GM23338 (cell line): ENCODE results near the gene PRKD3. TPM values are rescaled to one million over a fixed set of nuclear protein-coding genes. Genes with fewer than 3 reads are reported as not detected.

ENCODE experiments used
- ATAC-seq: fragments of 200-7000 bp; cut with Tn5 transposase; 3 replicates; pipeline ENCODE4 v1.9.1; 2020
- DNase-seq: peaks from one replicate; pipeline ENCODE4 v3.0.0-alpha.2; 2015; ENCODE audit warnings: low spot score
- H2AFZ ChIP-seq: fragments of 200-600 bp; sonication (generic); 2 replicates; pipeline ENCODE4 v1.8.0; 2016; ENCODE audit warnings: antibody characterized with exemption, mild to moderate bottlenecking, moderate library complexity
- H3F3A ChIP-seq: fragments of 200-600 bp; sonication (generic); replicated peaks from 2 replicates; pipeline ENCODE4 v1.8.0; 2017; ENCODE audit warnings: antibody characterized with exemption, mixed run types, low read depth
- H3K27ac ChIP-seq: fragments of 200-600 bp; sonication (generic); 2 replicates; pipeline ENCODE4 v1.6.1; 2016; ENCODE audit warnings: low read depth
- H3K27me3 ChIP-seq: fragments of 200-600 bp; sonication (generic); 2 replicates; pipeline ENCODE4 v1.8.0; 2016; ENCODE audit warnings: mild to moderate bottlenecking, mixed run types, moderate library complexity; ENCODE audit not compliant: insufficient read depth
- H3K36me3 ChIP-seq: fragments of 200-600 bp; sonication (generic); 2 replicates; pipeline ENCODE4 v1.8.0; 2016; ENCODE audit warnings: mild to moderate bottlenecking; ENCODE audit not compliant: insufficient read depth
- H3K4me1 ChIP-seq: fragments of 200-600 bp; sonication (generic); 2 replicates; pipeline ENCODE4 v1.8.0; 2016; ENCODE audit warnings: mild to moderate bottlenecking, moderate library complexity; ENCODE audit not compliant: insufficient read depth
- H3K4me2 ChIP-seq: fragments of 200-600 bp; sonication (generic); 2 replicates; pipeline ENCODE4 v1.7.1; 2017; ENCODE audit warnings: mixed run types
- H3K4me3 ChIP-seq: fragments of 200-600 bp; sonication (generic); 2 replicates; pipeline ENCODE4 v1.6.1; 2016; ENCODE audit warnings: mixed run types
- H3K79me2 ChIP-seq: fragments of 200-600 bp; sonication (generic); replicated peaks from 2 replicates; pipeline ENCODE4 v1.8.0; 2017; ENCODE audit warnings: mild to moderate bottlenecking; ENCODE audit not compliant: insufficient read depth
- H3K9me2 ChIP-seq: fragments of 200-600 bp; sonication (generic); 2 replicates; pipeline ENCODE4 v1.8.0; 2017; ENCODE audit not compliant: insufficient read depth
- H4K20me1 ChIP-seq: fragments of 200-600 bp; sonication (generic); replicated peaks from 2 replicates; pipeline ENCODE4 v1.8.0; 2017; ENCODE audit warnings: mild to moderate bottlenecking; ENCODE audit not compliant: insufficient read depth
- H3K27ac Mint-ChIP-seq: 2 replicates; pipeline ENCODE4 v1.8.0; 2020; ENCODE audit warnings: inconsistent platforms, mild to moderate bottlenecking, moderate library complexity, mixed read lengths
- H3K27me3 Mint-ChIP-seq: 3 replicates; pipeline ENCODE4 v1.8.0; 2022; ENCODE audit warnings: low read depth, mild to moderate bottlenecking, moderate library complexity, mixed read lengths, inconsistent platforms; ENCODE audit not compliant: insufficient read depth, poor library complexity
- H3K36me3 Mint-ChIP-seq: 3 replicates; pipeline ENCODE4 v1.8.0; 2021; ENCODE audit warnings: low read depth, mild to moderate bottlenecking, inconsistent platforms, moderate library complexity, mixed read lengths
- H3K4me1 Mint-ChIP-seq: 3 replicates; pipeline ENCODE4 v1.8.0; 2020; ENCODE audit warnings: mild to moderate bottlenecking, inconsistent platforms, mixed read lengths
- H3K4me3 Mint-ChIP-seq: 3 replicates; pipeline ENCODE4 v1.8.0; 2021; ENCODE audit warnings: moderate library complexity, mild to moderate bottlenecking, inconsistent platforms, mixed read lengths
- H3K9me3 Mint-ChIP-seq: 3 replicates; pipeline ENCODE4 v1.8.0; 2020; ENCODE audit warnings: moderate library complexity, mild to moderate bottlenecking, inconsistent platforms, mixed read lengths
- CREB1 ChIP-seq: fragments of 250-450 bp; sonication (Bioruptor Pico); IDR thresholded peaks from 2 replicates; pipeline ENCODE4 v1.5.0; 2020; ENCODE audit warnings: low read depth, mild to moderate bottlenecking, moderate library complexity
- EZH2 ChIP-seq: fragments of 200-600 bp; sonication (generic); IDR thresholded peaks from one replicate; pipeline ENCODE4 v1.8.0; 2017; ENCODE audit warnings: antibody characterized with exemption, mild to moderate bottlenecking, low read depth; ENCODE audit not compliant: unreplicated experiment
- EZH2phosphoT487 ChIP-seq: fragments of 200-600 bp; sonication (generic); IDR thresholded peaks from one replicate; pipeline ENCODE4 v1.8.1; 2018; ENCODE audit warnings: antibody characterized with exemption; ENCODE audit not compliant: unreplicated experiment
- JUNB ChIP-seq: IDR thresholded peaks from one replicate; pipeline ENCODE4 v1.6.1; 2016; ENCODE audit warnings: antibody characterized with exemption; ENCODE audit not compliant: unreplicated experiment
- NANOG ChIP-seq: IDR thresholded peaks from 2 replicates; pipeline ENCODE4 v1.6.1; 2016; ENCODE audit warnings: antibody characterized with exemption, borderline replicate concordance
- POLR2AphosphoS5 ChIP-seq: IDR thresholded peaks from 2 replicates; pipeline ENCODE4 v1.6.1; 2016; ENCODE audit warnings: antibody characterized with exemption, low read depth
- STAT1 ChIP-seq: IDR thresholded peaks from one replicate; pipeline ENCODE4 v1.6.1; 2016; ENCODE audit warnings: antibody characterized with exemption; ENCODE audit not compliant: unreplicated experiment
- ZNF114 ChIP-seq: fragments of 250-450 bp; sonication (Bioruptor Pico); IDR thresholded peaks from 2 replicates; pipeline ENCODE4 v1.5.0; 2020; ENCODE audit warnings: mild to moderate bottlenecking, moderate library complexity
- ZNF331 ChIP-seq: fragments of 250-450 bp; sonication (Bioruptor Pico); IDR thresholded peaks from 2 replicates; pipeline ENCODE4 v1.5.0; 2020; ENCODE audit warnings: low read depth, mild to moderate bottlenecking, moderate library complexity
- polyA plus RNA-seq: library from polyadenylated mRNA; unstranded; fragments of >200 nt; fragmentation: Nextera tagmentation; extraction: Ambion mirVana; gene quantifications from 2 replicates; pipeline ENCODE4 v1.2.1, GENCODE V29; 2016
- total RNA-seq: library from RNA; depleted of rRNA; stranded (reverse); fragments of >200 nt; shearing (Covaris generic); gene quantifications from 2 replicates; pipeline ENCODE4 v1.2.3, GENCODE V29; 2014
- TF ChIP-seq, protein P1 (sequence below), 2 experiments: fragments of 200-600 bp in 1 of 2; sonication (generic) in 1 of 2; conservative IDR thresholded peaks; 2 replicates each; pipeline versions ENCODE4 v1.5.1 to v1.6.1; 2016 to 2017; ENCODE audit warnings: antibody characterized with exemption in 2 of 2, low read depth in 2 of 2, mild to moderate bottlenecking in 2 of 2, moderate library complexity in 1 of 2
- TF ChIP-seq, protein P2 (sequence below): IDR thresholded peaks from 2 replicates; pipeline ENCODE4 v1.6.1; 2016; ENCODE audit warnings: antibody characterized with exemption
- TF ChIP-seq, protein P3 (sequence below): fragments of 250-450 bp; sonication (Bioruptor Pico); IDR thresholded peaks from 2 replicates; pipeline ENCODE4 v1.5.0; 2020; ENCODE audit warnings: mild to moderate bottlenecking, moderate library complexity
- TF ChIP-seq, protein P4 (sequence below): IDR thresholded peaks from one replicate; pipeline ENCODE4 v1.6.1; 2018; ENCODE audit warnings: antibody characterized with exemption; ENCODE audit not compliant: unreplicated experiment

The PRKD3 gene
- total and polyA plus RNA-seq, 2 experiments from 2014 or later: 59.7 to 77.0 TPM

DNA sequence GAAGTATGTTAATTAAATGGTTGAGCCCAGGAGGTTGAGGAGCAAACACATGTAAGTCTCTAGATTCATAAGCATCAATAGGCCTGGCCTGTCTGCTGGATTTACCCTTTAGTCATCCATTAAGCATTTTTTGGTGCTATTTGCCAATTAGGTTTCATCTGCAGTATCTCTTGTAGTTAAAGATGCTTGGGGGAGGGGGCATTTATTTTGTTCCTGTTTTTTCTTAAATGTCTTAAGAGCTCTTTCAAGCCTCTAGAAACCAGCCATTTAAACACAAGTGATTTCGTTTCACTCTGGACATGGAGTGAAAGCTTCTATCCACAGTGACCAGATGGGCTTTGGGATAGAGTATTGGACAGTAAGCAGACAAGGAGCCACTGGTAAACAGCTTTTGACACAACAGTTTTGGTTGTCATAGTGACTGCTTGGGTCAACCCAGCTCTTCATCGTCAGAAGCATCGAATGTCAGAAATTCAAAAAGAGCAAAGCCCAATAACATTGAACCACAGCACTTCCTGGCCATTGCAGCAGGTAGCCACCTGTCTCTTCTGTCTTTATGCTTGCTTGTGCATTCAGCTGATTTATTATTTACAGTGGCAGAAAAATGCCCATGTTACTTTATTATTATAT, 24.7 kb upstream of the PRKD3 start:
- no peak overlapping the region; the same call in 1 of the 2 replicates for H3K27ac Mint-ChIP-seq

More for the DNA sequence above, 24.7 kb upstream of the PRKD3 start:
- H3K27me3 Mint-ChIP-seq: peaks cover 3% of the 10 kb centered on the region
- H3K9me3 Mint-ChIP-seq: no peaks in the 10 kb centered on the region
- Histone ChIP-seq H3K4me1 (peaks cover 38% of the 10 kb centered on the region), H2AFZ (no peak overlapping the region), H4K20me1 (no peaks in the 10 kb centered on the region), H3K79me2 (no peaks in the 10 kb centered on the region), H3K27me3 (peaks cover 4% of the 10 kb centered on the region; the same call in 1 of the 2 replicates), H3K4me3 (no peak overlapping the region; the same call in 1 of the 2 replicates), H3F3A (no peaks in the 10 kb centered on the region), H3K27ac (peak overlapping the region; percentile 64), H3K9me2 (no peaks in the 10 kb centered on the region), H3K4me2 (peak overlapping the region; percentile 57), H3K36me3 (no peaks in the 10 kb centered on the region)
- H3K36me3 Mint-ChIP-seq: no peaks in the 10 kb centered on the region
- peaks cover 27% of the 10 kb centered on the region for H3K4me1 Mint-ChIP-seq
- H3K4me3 Mint-ChIP-seq: no peak overlapping the region
- DNase-seq (peak; percentile 66), ATAC-seq (no peak)
- TF ChIP-seq ZNF331 (CRISPR knock-in tag) (no peak), JUNB (no peak), STAT1 (no peak), NANOG (no peak), EZH2phosphoT487 (no peak), EZH2 (no peak), CREB1 (no peak), POLR2AphosphoS5 (no peak), ZNF114 (no peak)
- TF ChIP-seq, protein P1, sequence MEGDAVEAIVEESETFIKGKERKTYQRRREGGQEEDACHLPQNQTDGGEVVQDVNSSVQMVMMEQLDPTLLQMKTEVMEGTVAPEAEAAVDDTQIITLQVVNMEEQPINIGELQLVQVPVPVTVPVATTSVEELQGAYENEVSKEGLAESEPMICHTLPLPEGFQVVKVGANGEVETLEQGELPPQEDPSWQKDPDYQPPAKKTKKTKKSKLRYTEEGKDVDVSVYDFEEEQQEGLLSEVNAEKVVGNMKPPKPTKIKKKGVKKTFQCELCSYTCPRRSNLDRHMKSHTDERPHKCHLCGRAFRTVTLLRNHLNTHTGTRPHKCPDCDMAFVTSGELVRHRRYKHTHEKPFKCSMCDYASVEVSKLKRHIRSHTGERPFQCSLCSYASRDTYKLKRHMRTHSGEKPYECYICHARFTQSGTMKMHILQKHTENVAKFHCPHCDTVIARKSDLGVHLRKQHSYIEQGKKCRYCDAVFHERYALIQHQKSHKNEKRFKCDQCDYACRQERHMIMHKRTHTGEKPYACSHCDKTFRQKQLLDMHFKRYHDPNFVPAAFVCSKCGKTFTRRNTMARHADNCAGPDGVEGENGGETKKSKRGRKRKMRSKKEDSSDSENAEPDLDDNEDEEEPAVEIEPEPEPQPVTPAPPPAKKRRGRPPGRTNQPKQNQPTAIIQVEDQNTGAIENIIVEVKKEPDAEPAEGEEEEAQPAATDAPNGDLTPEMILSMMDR (conservative IDR thresholded peaks at IDR 0.05; ENCODE audit: low read depth in 2 of 2): no peak
- TF ChIP-seq, protein P2, sequence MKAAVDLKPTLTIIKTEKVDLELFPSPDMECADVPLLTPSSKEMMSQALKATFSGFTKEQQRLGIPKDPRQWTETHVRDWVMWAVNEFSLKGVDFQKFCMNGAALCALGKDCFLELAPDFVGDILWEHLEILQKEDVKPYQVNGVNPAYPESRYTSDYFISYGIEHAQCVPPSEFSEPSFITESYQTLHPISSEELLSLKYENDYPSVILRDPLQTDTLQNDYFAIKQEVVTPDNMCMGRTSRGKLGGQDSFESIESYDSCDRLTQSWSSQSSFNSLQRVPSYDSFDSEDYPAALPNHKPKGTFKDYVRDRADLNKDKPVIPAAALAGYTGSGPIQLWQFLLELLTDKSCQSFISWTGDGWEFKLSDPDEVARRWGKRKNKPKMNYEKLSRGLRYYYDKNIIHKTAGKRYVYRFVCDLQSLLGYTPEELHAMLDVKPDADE: no peak
- TF ChIP-seq, protein P3, sequence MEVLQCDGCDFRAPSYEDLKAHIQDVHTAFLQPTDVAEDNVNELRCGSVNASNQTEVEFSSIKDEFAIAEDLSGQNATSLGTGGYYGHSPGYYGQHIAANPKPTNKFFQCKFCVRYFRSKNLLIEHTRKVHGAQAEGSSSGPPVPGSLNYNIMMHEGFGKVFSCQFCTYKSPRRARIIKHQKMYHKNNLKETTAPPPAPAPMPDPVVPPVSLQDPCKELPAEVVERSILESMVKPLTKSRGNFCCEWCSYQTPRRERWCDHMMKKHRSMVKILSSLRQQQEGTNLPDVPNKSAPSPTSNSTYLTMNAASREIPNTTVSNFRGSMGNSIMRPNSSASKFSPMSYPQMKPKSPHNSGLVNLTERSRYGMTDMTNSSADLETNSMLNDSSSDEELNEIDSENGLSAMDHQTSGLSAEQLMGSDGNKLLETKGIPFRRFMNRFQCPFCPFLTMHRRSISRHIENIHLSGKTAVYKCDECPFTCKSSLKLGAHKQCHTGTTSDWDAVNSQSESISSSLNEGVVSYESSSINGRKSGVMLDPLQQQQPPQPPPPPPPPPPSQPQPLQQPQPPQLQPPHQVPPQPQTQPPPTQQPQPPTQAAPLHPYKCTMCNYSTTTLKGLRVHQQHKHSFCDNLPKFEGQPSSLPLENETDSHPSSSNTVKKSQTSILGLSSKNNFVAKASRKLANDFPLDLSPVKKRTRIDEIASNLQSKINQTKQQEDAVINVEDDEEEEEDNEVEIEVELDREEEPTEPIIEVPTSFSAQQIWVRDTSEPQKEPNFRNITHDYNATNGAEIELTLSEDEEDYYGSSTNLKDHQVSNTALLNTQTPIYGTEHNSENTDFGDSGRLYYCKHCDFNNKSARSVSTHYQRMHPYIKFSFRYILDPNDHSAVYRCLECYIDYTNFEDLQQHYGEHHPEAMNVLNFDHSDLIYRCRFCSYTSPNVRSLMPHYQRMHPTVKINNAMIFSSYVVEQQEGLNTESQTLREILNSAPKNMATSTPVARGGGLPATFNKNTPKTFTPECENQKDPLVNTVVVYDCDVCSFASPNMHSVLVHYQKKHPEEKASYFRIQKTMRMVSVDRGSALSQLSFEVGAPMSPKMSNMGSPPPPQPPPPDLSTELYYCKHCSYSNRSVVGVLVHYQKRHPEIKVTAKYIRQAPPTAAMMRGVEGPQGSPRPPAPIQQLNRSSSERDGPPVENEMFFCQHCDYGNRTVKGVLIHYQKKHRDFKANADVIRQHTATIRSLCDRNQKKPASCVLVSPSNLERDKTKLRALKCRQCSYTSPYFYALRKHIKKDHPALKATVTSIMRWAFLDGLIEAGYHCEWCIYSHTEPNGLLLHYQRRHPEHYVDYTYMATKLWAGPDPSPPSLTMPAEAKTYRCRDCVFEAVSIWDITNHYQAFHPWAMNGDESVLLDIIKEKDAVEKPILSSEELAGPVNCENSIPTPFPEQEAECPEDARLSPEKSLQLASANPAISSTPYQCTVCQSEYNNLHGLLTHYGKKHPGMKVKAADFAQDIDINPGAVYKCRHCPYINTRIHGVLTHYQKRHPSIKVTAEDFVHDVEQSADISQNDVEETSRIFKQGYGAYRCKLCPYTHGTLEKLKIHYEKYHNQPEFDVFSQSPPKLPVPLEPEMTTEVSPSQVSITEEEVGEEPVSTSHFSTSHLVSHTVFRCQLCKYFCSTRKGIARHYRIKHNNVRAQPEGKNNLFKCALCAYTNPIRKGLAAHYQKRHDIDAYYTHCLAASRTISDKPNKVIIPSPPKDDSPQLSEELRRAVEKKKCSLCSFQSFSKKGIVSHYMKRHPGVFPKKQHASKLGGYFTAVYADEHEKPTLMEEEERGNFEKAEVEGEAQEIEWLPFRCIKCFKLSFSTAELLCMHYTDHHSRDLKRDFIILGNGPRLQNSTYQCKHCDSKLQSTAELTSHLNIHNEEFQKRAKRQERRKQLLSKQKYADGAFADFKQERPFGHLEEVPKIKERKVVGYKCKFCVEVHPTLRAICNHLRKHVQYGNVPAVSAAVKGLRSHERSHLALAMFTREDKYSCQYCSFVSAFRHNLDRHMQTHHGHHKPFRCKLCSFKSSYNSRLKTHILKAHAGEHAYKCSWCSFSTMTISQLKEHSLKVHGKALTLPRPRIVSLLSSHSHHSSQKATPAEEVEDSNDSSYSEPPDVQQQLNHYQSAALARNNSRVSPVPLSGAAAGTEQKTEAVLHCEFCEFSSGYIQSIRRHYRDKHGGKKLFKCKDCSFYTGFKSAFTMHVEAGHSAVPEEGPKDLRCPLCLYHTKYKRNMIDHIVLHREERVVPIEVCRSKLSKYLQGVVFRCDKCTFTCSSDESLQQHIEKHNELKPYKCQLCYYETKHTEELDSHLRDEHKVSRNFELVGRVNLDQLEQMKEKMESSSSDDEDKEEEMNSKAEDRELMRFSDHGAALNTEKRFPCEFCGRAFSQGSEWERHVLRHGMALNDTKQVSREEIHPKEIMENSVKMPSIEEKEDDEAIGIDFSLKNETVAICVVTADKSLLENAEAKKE: no peak
- TF ChIP-seq, protein P4, sequence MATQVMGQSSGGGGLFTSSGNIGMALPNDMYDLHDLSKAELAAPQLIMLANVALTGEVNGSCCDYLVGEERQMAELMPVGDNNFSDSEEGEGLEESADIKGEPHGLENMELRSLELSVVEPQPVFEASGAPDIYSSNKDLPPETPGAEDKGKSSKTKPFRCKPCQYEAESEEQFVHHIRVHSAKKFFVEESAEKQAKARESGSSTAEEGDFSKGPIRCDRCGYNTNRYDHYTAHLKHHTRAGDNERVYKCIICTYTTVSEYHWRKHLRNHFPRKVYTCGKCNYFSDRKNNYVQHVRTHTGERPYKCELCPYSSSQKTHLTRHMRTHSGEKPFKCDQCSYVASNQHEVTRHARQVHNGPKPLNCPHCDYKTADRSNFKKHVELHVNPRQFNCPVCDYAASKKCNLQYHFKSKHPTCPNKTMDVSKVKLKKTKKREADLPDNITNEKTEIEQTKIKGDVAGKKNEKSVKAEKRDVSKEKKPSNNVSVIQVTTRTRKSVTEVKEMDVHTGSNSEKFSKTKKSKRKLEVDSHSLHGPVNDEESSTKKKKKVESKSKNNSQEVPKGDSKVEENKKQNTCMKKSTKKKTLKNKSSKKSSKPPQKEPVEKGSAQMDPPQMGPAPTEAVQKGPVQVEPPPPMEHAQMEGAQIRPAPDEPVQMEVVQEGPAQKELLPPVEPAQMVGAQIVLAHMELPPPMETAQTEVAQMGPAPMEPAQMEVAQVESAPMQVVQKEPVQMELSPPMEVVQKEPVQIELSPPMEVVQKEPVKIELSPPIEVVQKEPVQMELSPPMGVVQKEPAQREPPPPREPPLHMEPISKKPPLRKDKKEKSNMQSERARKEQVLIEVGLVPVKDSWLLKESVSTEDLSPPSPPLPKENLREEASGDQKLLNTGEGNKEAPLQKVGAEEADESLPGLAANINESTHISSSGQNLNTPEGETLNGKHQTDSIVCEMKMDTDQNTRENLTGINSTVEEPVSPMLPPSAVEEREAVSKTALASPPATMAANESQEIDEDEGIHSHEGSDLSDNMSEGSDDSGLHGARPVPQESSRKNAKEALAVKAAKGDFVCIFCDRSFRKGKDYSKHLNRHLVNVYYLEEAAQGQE: no peak
